Activated naive CD4-positive, alpha-beta T cell treated with anti-CD3 and anti-CD28 coated beads, Interleukin-2, amount 50 U/mL, for 24 hours (primary cell): ENCODE measurements around the gene PLSCR1.
"Not testable (repeated sequence)": the region's sequence is repeated elsewhere in the genome, so short reads cannot be mapped to it uniquely, and the experiment has no call there.

Experiments
- H3K27ac Mint-ChIP-seq: one replicate; pipeline ENCODE4 v1.8.0; 2021; ENCODE audit warnings: mild to moderate bottlenecking, mixed read lengths
- H3K27me3 Mint-ChIP-seq: one replicate; pipeline ENCODE4 v1.8.0; 2021; ENCODE audit warnings: mixed read lengths
- H3K36me3 Mint-ChIP-seq: one replicate; pipeline ENCODE4 v1.8.0; 2021; ENCODE audit warnings: mixed read lengths
- H3K4me1 Mint-ChIP-seq: one replicate; pipeline ENCODE4 v1.8.0; 2021; ENCODE audit warnings: mixed read lengths
- H3K4me3 Mint-ChIP-seq: one replicate; pipeline ENCODE4 v1.8.0; 2021; ENCODE audit warnings: mild to moderate bottlenecking, mixed read lengths
- H3K9me3 Mint-ChIP-seq: one replicate; pipeline ENCODE4 v1.8.0; 2021; ENCODE audit warnings: mixed read lengths

The PLSCR1 gene

GRCh38 chr3:146537603-146538002 is 6.8 kb downstream of the PLSCR1 start:
- Mint-ChIP-seq H3K27me3 (no peaks in the 10 kb centered on the region), H3K27ac (no peak overlapping the region), H3K9me3 (no peaks in the 10 kb centered on the region), H3K4me3 (no peak overlapping the region), H3K4me1 (peaks cover 58% of the 10 kb centered on the region), H3K36me3 (peaks cover 12% of the 10 kb centered on the region)

- H3K27me3 Mint-ChIP-seq, result no peaks in the 10 kb centered on the region
- H3K4me1 Mint-ChIP-seq, result peaks cover 48% of the 10 kb centered on the region
- no peak overlapping the region for H3K27ac Mint-ChIP-seq
- H3K4me3 Mint-ChIP-seq, result no peak overlapping the region
- peaks cover 10% of the 10 kb centered on the region for H3K36me3 Mint-ChIP-seq
- H3K9me3 Mint-ChIP-seq, result no peaks in the 10 kb centered on the region
Measured at GRCh38 chr3:146536681-146537080, 7.7 kb downstream of the PLSCR1 start.

- Mint-ChIP-seq H3K36me3 (peaks cover 15% of the 10 kb centered on the region), H3K4me1 (peaks cover 20% of the 10 kb centered on the region), H3K27ac (no peak overlapping the region), H3K4me3 (no peak overlapping the region), H3K9me3 (no peaks in the 10 kb centered on the region), H3K27me3 (no peaks in the 10 kb centered on the region)
Measured at GRCh38 chr3:146532406-146532805, 12.0 kb downstream of the PLSCR1 start.

- Mint-ChIP-seq H3K4me3 (no peak overlapping the region), H3K27me3 (no peaks in the 10 kb centered on the region), H3K27ac (no peak overlapping the region), H3K9me3 (no peaks in the 10 kb centered on the region), H3K36me3 (peaks cover 12% of the 10 kb centered on the region), H3K4me1 (peaks cover 8% of the 10 kb centered on the region)
Measured at GRCh38 chr3:146530609-146531008, 13.8 kb downstream of the PLSCR1 start.

GRCh38 chr3:146529021-146529420 is 15.4 kb downstream of the PLSCR1 start:
- H3K4me1 Mint-ChIP-seq, result no peaks in the 10 kb centered on the region
- H3K27me3 Mint-ChIP-seq, result no peaks in the 10 kb centered on the region
- peaks cover 6% of the 10 kb centered on the region for H3K36me3 Mint-ChIP-seq
- no peaks in the 10 kb centered on the region for H3K9me3 Mint-ChIP-seq
- H3K27ac Mint-ChIP-seq, result no peak overlapping the region
- no peak overlapping the region for H3K4me3 Mint-ChIP-seq

- Mint-ChIP-seq H3K36me3 (peaks cover 18% of the 10 kb centered on the region), H3K9me3 (no peaks in the 10 kb centered on the region), H3K4me3 (no peak overlapping the region), H3K27ac (no peak overlapping the region), H3K27me3 (no peaks in the 10 kb centered on the region), H3K4me1 (peaks cover under 1% of the 10 kb centered on the region)
Measured at GRCh38 chr3:146524961-146525360, 19.4 kb downstream of the PLSCR1 start.

GRCh38 chr3:146523531-146523930 is 20.9 kb downstream of the PLSCR1 start:
- Mint-ChIP-seq H3K4me3 (no peak overlapping the region), H3K27ac (no peak overlapping the region), H3K9me3 (no peaks in the 10 kb centered on the region), H3K36me3 (peaks cover 15% of the 10 kb centered on the region), H3K27me3 (no peaks in the 10 kb centered on the region), H3K4me1 (peaks cover 4% of the 10 kb centered on the region)

- H3K4me3 Mint-ChIP-seq, H3K27ac Mint-ChIP-seq, H3K4me1 Mint-ChIP-seq, H3K27me3 Mint-ChIP-seq, H3K9me3 Mint-ChIP-seq: not testable (repeated sequence)
- peaks cover 16% of the 10 kb centered on the region for H3K36me3 Mint-ChIP-seq
Measured at GRCh38 chr3:146522174-146523158, 21.9 kb downstream of the PLSCR1 start.

- Mint-ChIP-seq H3K9me3 (no peaks in the 10 kb centered on the region), H3K4me3 (no peak overlapping the region), H3K4me1 (peaks cover 4% of the 10 kb centered on the region), H3K36me3 (peaks cover 18% of the 10 kb centered on the region), H3K27ac (peak overlapping the region; percentile 9), H3K27me3 (no peaks in the 10 kb centered on the region)
Measured at GRCh38 chr3:146521394-146521793, 23.0 kb downstream of the PLSCR1 start.

- no peak overlapping the region for H3K27ac Mint-ChIP-seq
- H3K36me3 Mint-ChIP-seq, result peaks cover 18% of the 10 kb centered on the region
- no peaks in the 10 kb centered on the region for H3K9me3 Mint-ChIP-seq
- peaks cover 4% of the 10 kb centered on the region for H3K4me1 Mint-ChIP-seq
- H3K4me3 Mint-ChIP-seq, result no peak overlapping the region
- no peaks in the 10 kb centered on the region for H3K27me3 Mint-ChIP-seq
Measured at GRCh38 chr3:146519810-146520209, 24.6 kb downstream of the PLSCR1 start.

GRCh38 chr3:146517684-146518435 is 26.5 kb downstream of the PLSCR1 start:
- Mint-ChIP-seq H3K9me3 (no peaks in the 10 kb centered on the region), H3K36me3 (peaks cover 16% of the 10 kb centered on the region), H3K27me3 (no peaks in the 10 kb centered on the region), H3K4me3 (no peak overlapping the region), H3K4me1 (peaks cover 17% of the 10 kb centered on the region), H3K27ac (no peak overlapping the region)

GRCh38 chr3:146513386-146514051 is 30.9 kb downstream of the PLSCR1 start:
- Mint-ChIP-seq H3K4me1 (peaks cover 13% of the 10 kb centered on the region), H3K36me3 (peaks cover 13% of the 10 kb centered on the region), H3K9me3 (no peaks in the 10 kb centered on the region), H3K4me3 (peak overlapping the region; percentile 53), H3K27me3 (no peaks in the 10 kb centered on the region), H3K27ac (no peak overlapping the region)

- H3K4me3 Mint-ChIP-seq, result no peak overlapping the region
- H3K36me3 Mint-ChIP-seq, result peaks cover 15% of the 10 kb centered on the region
- no peaks in the 10 kb centered on the region for H3K9me3 Mint-ChIP-seq
- no peak overlapping the region for H3K27ac Mint-ChIP-seq
- H3K4me1 Mint-ChIP-seq, result peaks cover 13% of the 10 kb centered on the region
- no peaks in the 10 kb centered on the region for H3K27me3 Mint-ChIP-seq
Measured at GRCh38 chr3:146511402-146512134, 32.8 kb downstream of the PLSCR1 start.

- Mint-ChIP-seq H3K4me3 (no peak overlapping the region), H3K36me3 (peaks cover 16% of the 10 kb centered on the region), H3K9me3 (no peaks in the 10 kb centered on the region), H3K4me1 (no peaks in the 10 kb centered on the region), H3K27ac (no peak overlapping the region), H3K27me3 (no peaks in the 10 kb centered on the region)
Measured at GRCh38 chr3:146507331-146508120, 36.9 kb downstream of the PLSCR1 start.
